ENCODE measurements around the gene DHRS4L2.
"Not testable (repeated sequence)": the region's sequence is repeated elsewhere in the genome, so short reads cannot be mapped to it uniquely, and the experiment has no call there.

GRCh38 chr14:24020520-24020919 is 31.8 kb downstream of the DHRS4L2 start:
- TF ChIP-seq CTCF (optimal IDR thresholded peaks at IDR 0.05 in 1 of 3, IDR thresholded peaks at IDR 0.05 in 1 of 3, conservative IDR thresholded peaks at IDR 0.05 in 1 of 3; ENCODE audit: extremely low read depth in 1 of 3, insufficient read depth in 2 of 3, low read length in 3 of 3); EZH2 (IDR thresholded peaks at IDR 0.05; ENCODE audit: low read length): not testable (repeated sequence)

Data from keratinocyte (primary cell).